ENCODE measurements around the gene ZNF175. TPM values are rescaled to one million over a fixed set of nuclear protein-coding genes. Genes with fewer than 3 reads are reported as not detected.
A peak's percentile ranks its signal among the peaks of the same experiment; 100 is the strongest.

ZNF175 gene
- total RNA-seq, 1 experiment from 2014 or later, result 6.9 TPM

GRCh38 chr19:51607077-51607476 lies 36.0 kb downstream of the ZNF175 start:
- Mint-ChIP-seq H3K9me3 (ENCODE audit: unreplicated experiment) (peaks cover 7% of the 10 kb centered on the region), H3K36me3 (ENCODE audit: insufficient read depth, unreplicated experiment) (no peaks in the 10 kb centered on the region), H3K4me1 (ENCODE audit: insufficient read depth, unreplicated experiment) (no peaks in the 10 kb centered on the region), H3K4me3 (ENCODE audit: unreplicated experiment) (no peak overlapping the region), H3K27ac (ENCODE audit: low read depth, unreplicated experiment) (no peak overlapping the region), H3K27me3 (ENCODE audit: insufficient read depth, unreplicated experiment) (no peaks in the 10 kb centered on the region)
- ChIA-PET CTCF (no interaction called here), POLR2A (interaction anchor here (0.6 kb wide), 1 partner anchor 284 kb away, joined by 3 read pairs; no protein-coding TSS in a partner anchor)
- no TSS peak for BruUV-seq (replicated peaks)
- no peak for TF ChIP-seq CTCF (IDR thresholded peaks at IDR 0.05; ENCODE audit: unreplicated experiment)
- intact Hi-C loops (cut with micrococcal nuclease), result no loop called here
- no peak for DNase-seq (ENCODE audit: unreplicated experiment)

- intact Hi-C loops (cut with micrococcal nuclease), result loop anchor here (2.0 kb wide), 1 partner anchor 49 kb away; no protein-coding TSS in a partner anchor
- H3K27ac Mint-ChIP-seq (ENCODE audit: low read depth, unreplicated experiment), result no peak overlapping the region
- peaks cover 14% of the 10 kb centered on the region for H3K9me3 Mint-ChIP-seq (ENCODE audit: unreplicated experiment)
- H3K27me3 Mint-ChIP-seq (ENCODE audit: insufficient read depth, unreplicated experiment), result no peaks in the 10 kb centered on the region
- no peak overlapping the region for H3K4me3 Mint-ChIP-seq (ENCODE audit: unreplicated experiment)
- no peaks in the 10 kb centered on the region for H3K36me3 Mint-ChIP-seq (ENCODE audit: insufficient read depth, unreplicated experiment)
- no TSS peak for BruUV-seq (replicated peaks)
- DNase-seq (ENCODE audit: unreplicated experiment), result peak; percentile 62
- H3K4me1 Mint-ChIP-seq (ENCODE audit: insufficient read depth, unreplicated experiment), result no peaks in the 10 kb centered on the region
- peak; percentile 45 for TF ChIP-seq CTCF (IDR thresholded peaks at IDR 0.05; ENCODE audit: unreplicated experiment)
- CTCF ChIA-PET, result interaction anchor here (0.5 to 1.3 kb wide), 11 partner anchors 8 to 342 kb away, joined by 3 to 7 read pairs (median 3); no protein-coding TSS in a partner anchor
- POLR2A ChIA-PET, result no interaction called here
Observed at GRCh38 chr19:51607920-51608562, 37.0 kb downstream of the ZNF175 start.

- intact Hi-C loops (cut with micrococcal nuclease), result no loop called here
- no peaks in the 10 kb centered on the region for H3K36me3 Mint-ChIP-seq (ENCODE audit: insufficient read depth, unreplicated experiment)
- no peak for DNase-seq (ENCODE audit: unreplicated experiment)
- ChIA-PET CTCF (interaction anchor here (0.7 kb wide), 1 partner anchor 38 kb away, joined by 3 read pairs; no protein-coding TSS in a partner anchor), POLR2A (no interaction called here)
- no TSS peak for BruUV-seq (replicated peaks)
- no peak for TF ChIP-seq CTCF (IDR thresholded peaks at IDR 0.05; ENCODE audit: unreplicated experiment)
- peaks cover 15% of the 10 kb centered on the region for H3K9me3 Mint-ChIP-seq (ENCODE audit: unreplicated experiment)
- H3K4me3 Mint-ChIP-seq (ENCODE audit: unreplicated experiment), result no peak overlapping the region
- no peaks in the 10 kb centered on the region for H3K27me3 Mint-ChIP-seq (ENCODE audit: insufficient read depth, unreplicated experiment)
- no peak overlapping the region for H3K27ac Mint-ChIP-seq (ENCODE audit: low read depth, unreplicated experiment)
- no peaks in the 10 kb centered on the region for H3K4me1 Mint-ChIP-seq (ENCODE audit: insufficient read depth, unreplicated experiment)
Observed at GRCh38 chr19:51610576-51610975, 39.5 kb downstream of the ZNF175 start.

- peaks cover 15% of the 10 kb centered on the region for H3K9me3 Mint-ChIP-seq (ENCODE audit: unreplicated experiment)
- ChIA-PET CTCF (interaction anchor here (0.6 to 1.5 kb wide), 6 partner anchors 24 to 697 kb away, joined by 3 to 6 read pairs (median 5); no protein-coding TSS in a partner anchor), POLR2A (interaction anchor here (0.6 kb wide), 1 partner anchor 219 kb away, joined by 3 read pairs; no protein-coding TSS in a partner anchor)
- no peak for DNase-seq (ENCODE audit: unreplicated experiment)
- TF ChIP-seq CTCF (IDR thresholded peaks at IDR 0.05; ENCODE audit: unreplicated experiment), result no peak
- intact Hi-C loops (cut with micrococcal nuclease), result no loop called here
- no peak overlapping the region for H3K27ac Mint-ChIP-seq (ENCODE audit: low read depth, unreplicated experiment)
- H3K4me1 Mint-ChIP-seq (ENCODE audit: insufficient read depth, unreplicated experiment), result no peaks in the 10 kb centered on the region
- no peaks in the 10 kb centered on the region for H3K27me3 Mint-ChIP-seq (ENCODE audit: insufficient read depth, unreplicated experiment)
- no peaks in the 10 kb centered on the region for H3K36me3 Mint-ChIP-seq (ENCODE audit: insufficient read depth, unreplicated experiment)
- BruUV-seq (replicated peaks), result no TSS peak
- H3K4me3 Mint-ChIP-seq (ENCODE audit: unreplicated experiment), result no peak overlapping the region
Observed at GRCh38 chr19:51614789-51615188, 43.7 kb downstream of the ZNF175 start.

All from MCF 10A (cell line).